Fibroblast of mammary gland (primary cell): Measurements from ENCODE around the gene RAB18.

Source experiments
- DNase-seq: peaks from one replicate; pipeline ENCODE4 v3.0.0-alpha.2; 2010; ENCODE audit warnings: low read depth
- H3K4me3 ChIP-seq: 2 replicates; pipeline ENCODE4 v1.5.1; 2011; ENCODE audit warnings: low read depth, mild to moderate bottlenecking, low read length, moderate library complexity; ENCODE audit not compliant: control insufficient read depth
- TF ChIP-seq, protein P1 (sequence below): conservative IDR thresholded peaks from 2 replicates; pipeline ENCODE4 v1.5.1; 2011; ENCODE audit warnings: low read depth, low read length, inconsistent platforms; ENCODE audit not compliant: control insufficient read depth, insufficient read depth

The RAB18 gene

DNA sequence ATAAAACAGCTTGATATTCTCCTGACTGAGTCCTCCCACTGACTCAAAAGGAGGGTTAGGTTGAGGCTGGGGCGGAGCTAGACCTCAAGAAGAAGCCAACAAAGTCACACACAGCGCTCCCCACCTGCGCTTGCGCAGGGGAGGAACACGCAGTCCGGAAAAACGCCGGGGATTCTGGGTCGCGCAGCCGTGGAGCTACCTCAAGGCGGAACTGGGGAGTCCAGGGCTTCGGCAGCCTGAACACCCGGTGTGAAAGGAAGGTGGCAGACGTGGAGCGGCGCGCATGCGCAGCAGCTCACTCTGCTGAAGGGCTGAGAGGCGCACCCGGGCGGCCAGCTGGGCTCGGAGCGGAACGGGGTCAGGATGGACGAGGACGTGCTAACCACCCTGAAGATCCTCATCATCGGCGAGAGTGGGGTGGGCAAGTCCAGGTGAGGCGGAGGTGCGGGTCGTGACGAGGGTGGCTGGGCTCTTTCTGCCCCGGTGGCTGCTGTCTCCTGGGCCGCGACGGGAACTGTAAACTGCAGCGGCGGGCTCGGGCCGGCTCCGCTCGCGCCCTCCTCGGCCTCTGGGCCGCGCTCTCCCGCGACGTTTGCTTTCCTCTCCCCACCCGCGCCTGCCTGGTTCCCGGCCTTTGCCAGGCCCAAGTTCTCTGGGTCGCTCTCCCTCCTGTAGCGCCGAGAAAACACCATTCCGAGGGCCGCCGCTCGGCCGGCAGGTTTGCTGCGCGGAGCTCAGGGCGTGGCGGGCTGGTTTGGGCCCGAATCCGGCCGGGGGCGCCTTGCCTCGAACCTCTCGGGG, at the start of gene RAB18:
Gene RAB18, plus strand, starts transcription at position 298 of the 801 bp plus-strand sequence. Its CDS starts 66 bp downstream, at position 364.
- TF ChIP-seq, protein P1, sequence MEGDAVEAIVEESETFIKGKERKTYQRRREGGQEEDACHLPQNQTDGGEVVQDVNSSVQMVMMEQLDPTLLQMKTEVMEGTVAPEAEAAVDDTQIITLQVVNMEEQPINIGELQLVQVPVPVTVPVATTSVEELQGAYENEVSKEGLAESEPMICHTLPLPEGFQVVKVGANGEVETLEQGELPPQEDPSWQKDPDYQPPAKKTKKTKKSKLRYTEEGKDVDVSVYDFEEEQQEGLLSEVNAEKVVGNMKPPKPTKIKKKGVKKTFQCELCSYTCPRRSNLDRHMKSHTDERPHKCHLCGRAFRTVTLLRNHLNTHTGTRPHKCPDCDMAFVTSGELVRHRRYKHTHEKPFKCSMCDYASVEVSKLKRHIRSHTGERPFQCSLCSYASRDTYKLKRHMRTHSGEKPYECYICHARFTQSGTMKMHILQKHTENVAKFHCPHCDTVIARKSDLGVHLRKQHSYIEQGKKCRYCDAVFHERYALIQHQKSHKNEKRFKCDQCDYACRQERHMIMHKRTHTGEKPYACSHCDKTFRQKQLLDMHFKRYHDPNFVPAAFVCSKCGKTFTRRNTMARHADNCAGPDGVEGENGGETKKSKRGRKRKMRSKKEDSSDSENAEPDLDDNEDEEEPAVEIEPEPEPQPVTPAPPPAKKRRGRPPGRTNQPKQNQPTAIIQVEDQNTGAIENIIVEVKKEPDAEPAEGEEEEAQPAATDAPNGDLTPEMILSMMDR = no peak
- peak; percentile 98 for DNase-seq
- H3K4me3 ChIP-seq = peak within 1 kb of the TSS; percentile 90

- TF ChIP-seq, protein P1 = no peak
These were observed 49.3 kb upstream of the RAB18 start for GRCh38 chr10:27454837-27455236.

GRCh38 chr10:27457261-27457945, 46.7 kb upstream of the RAB18 start:
- TF ChIP-seq, protein P1 = no peak
- no peak for DNase-seq
- H3K4me3 ChIP-seq = no peak overlapping the region

More at GRCh38 chr10:27454837-27455236, 49.3 kb upstream of the RAB18 start:
- no peak for DNase-seq
- no peak overlapping the region for H3K4me3 ChIP-seq

- TF ChIP-seq, protein P1 = no peak
These were observed 46.1 kb upstream of the RAB18 start for GRCh38 chr10:27457966-27458365.

DNA sequence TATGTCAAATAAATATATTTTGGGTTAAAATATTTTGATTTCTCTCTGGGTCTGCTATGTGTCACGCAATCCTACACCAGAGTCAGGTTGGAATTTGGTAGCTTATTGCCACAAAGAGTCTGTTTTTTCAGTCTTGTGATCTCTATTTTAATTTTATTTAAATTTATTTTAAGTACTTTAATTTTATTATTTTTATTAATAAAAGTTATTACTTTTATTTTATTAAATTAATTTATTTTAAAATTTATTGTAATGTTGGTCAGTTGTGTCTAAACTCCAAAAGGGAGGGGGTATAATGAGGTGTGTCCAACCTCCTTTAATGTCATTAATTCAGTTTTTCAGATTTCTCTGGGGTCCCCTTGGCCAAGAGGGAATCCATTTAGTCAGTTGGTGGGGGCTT, 42.8 kb upstream of the RAB18 start:
- TF ChIP-seq, protein P1 = no peak
- no peak overlapping the region for H3K4me3 ChIP-seq
- no peak for DNase-seq

More at GRCh38 chr10:27457966-27458365, 46.1 kb upstream of the RAB18 start:
- DNase-seq = no peak
- H3K4me3 ChIP-seq = no peak overlapping the region

- TF ChIP-seq, protein P1 = no peak
- H3K4me3 ChIP-seq = no peak overlapping the region
- no peak for DNase-seq
These were observed 40.1 kb upstream of the RAB18 start for GRCh38 chr10:27463961-27464360.
